ENCODE results near the gene TENT4B.

Gene TENT4B

DNA sequence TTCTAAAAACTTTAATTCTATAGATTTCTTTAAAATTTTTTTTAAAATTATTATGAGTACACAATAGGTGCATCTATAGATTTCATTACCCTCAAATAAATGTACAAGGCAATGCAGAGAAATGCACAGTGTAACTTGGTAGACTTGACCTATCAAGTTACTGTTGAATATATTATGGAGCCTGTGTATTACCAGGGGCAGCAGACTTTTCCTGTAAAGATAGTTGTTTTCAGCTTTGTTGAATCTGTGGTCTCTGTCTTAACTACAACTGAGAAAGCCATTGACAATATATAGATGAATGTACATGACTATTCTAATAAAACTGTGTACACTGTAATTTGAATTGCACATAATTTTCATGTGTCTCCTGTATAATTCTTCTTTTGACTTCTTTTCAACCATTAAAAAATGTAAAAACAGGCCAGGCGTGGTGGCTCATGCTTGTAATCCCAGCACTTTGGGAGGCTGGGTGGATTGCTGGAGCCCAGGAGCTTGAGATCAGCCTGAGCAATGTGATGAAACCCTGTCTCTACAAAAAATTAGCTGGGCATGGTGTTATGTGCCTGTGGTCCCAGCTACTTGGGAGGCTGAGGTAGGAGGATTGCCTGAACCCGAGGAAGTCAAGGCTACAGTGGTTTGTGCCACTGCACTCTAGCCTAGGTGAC, 39.4 kb downstream of the TENT4B start:
- no peaks in the 10 kb centered on the region for H3K4me1 ChIP-seq (ENCODE audit: control insufficient read depth, low read depth, low read length)
- H2BK120ac ChIP-seq (ENCODE audit: low read depth, low read length): no peak overlapping the region
- no peak overlapping the region for H3K4ac ChIP-seq (ENCODE audit: low read depth, low read length)
- no peak for DNase-seq
- no peak overlapping the region for H4K5ac ChIP-seq (ENCODE audit: low read length)
- no peak overlapping the region for H3K4me3 ChIP-seq (ENCODE audit: low read length)
- H3K79me1 ChIP-seq (ENCODE audit: low read length): peaks cover 3% of the 10 kb centered on the region
- H2AK5ac ChIP-seq (ENCODE audit: low read length): no peak overlapping the region
- H3K36me3 ChIP-seq (ENCODE audit: control insufficient read depth, insufficient read depth, low read length): no peaks in the 10 kb centered on the region
- H4K8ac ChIP-seq (ENCODE audit: low read depth, low read length): no peak overlapping the region
- H3K79me2 ChIP-seq (ENCODE audit: control insufficient read depth, insufficient read depth, low read length): no peaks in the 10 kb centered on the region
- H3K4me2 ChIP-seq (ENCODE audit: low read length): no peak overlapping the region
- H3K56ac ChIP-seq (ENCODE audit: low read length): no peak overlapping the region
- no CpG with 5 or more reads among the region's 2 CpGs for WGBS (ENCODE audit: extremely low coverage, insufficient coverage, low lambda C conversion rate)
- H3K18ac ChIP-seq (ENCODE audit: low read length): no peak overlapping the region
- H3K27ac ChIP-seq (ENCODE audit: low read depth, low read length): no peak overlapping the region
- no peak overlapping the region for H2BK15ac ChIP-seq (replicated peaks; ENCODE audit: low read depth)
- H3K9ac ChIP-seq (ENCODE audit: low read length): no peak overlapping the region
- no peaks in the 10 kb centered on the region for H3K27me3 ChIP-seq (ENCODE audit: insufficient read depth, low read length, poor library complexity)
- H2BK5ac ChIP-seq (ENCODE audit: low read length): no peak overlapping the region
- no peak overlapping the region for H3K23ac ChIP-seq (ENCODE audit: low read length)

DNA sequence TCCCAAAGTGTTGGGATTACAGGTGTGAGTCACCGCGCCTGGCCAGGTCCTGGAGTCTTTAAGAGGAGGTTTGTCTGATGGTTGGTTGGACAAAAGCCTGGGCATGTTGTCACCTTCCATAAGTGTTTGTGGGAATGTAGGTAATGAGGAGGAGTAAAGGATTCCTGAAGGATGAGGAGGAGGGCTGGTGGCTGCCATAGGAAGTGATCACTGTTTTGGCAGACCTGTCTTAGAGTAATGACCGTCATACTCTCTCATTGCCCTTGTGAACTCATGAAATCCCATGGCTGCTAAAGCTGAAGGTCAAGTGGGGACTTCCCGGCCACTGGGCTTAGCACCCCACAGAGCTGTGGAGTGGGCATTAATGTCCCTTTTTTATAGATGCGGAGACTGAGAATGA, 40.5 kb downstream of the TENT4B start:
- Histone ChIP-seq H3K79me1 (ENCODE audit: low read length) (peaks cover 3% of the 10 kb centered on the region), H4K5ac (ENCODE audit: low read length) (no peak overlapping the region), H3K36me3 (ENCODE audit: control insufficient read depth, insufficient read depth, low read length) (no peaks in the 10 kb centered on the region), H2BK5ac (ENCODE audit: low read length) (no peak overlapping the region), H4K8ac (ENCODE audit: low read depth, low read length) (no peak overlapping the region), H3K23ac (ENCODE audit: low read length) (no peak overlapping the region), H3K4me2 (ENCODE audit: low read length) (no peak overlapping the region), H3K4ac (ENCODE audit: low read depth, low read length) (no peak overlapping the region), H3K4me1 (ENCODE audit: control insufficient read depth, low read depth, low read length) (no peaks in the 10 kb centered on the region), H3K9ac (ENCODE audit: low read length) (no peak overlapping the region), H3K4me3 (ENCODE audit: low read length) (no peak overlapping the region), H2AK5ac (ENCODE audit: low read length) (no peak overlapping the region), H3K27ac (ENCODE audit: low read depth, low read length) (no peak overlapping the region), H3K56ac (ENCODE audit: low read length) (no peak overlapping the region), H2BK15ac (replicated peaks; ENCODE audit: low read depth) (no peak overlapping the region), H2BK120ac (ENCODE audit: low read depth, low read length) (peak overlapping the region; percentile 12), H3K79me2 (ENCODE audit: control insufficient read depth, insufficient read depth, low read length) (no peaks in the 10 kb centered on the region), H3K18ac (ENCODE audit: low read length) (no peak overlapping the region), H3K27me3 (ENCODE audit: insufficient read depth, low read length, poor library complexity) (no peaks in the 10 kb centered on the region)
- WGBS (ENCODE audit: extremely low coverage, insufficient coverage, low lambda C conversion rate): no CpG with 5 or more reads among the region's 5 CpGs
- DNase-seq: peak; percentile 8

- Histone ChIP-seq H3K56ac (ENCODE audit: low read length) (no peak overlapping the region), H3K23ac (ENCODE audit: low read length) (no peak overlapping the region), H3K4me1 (ENCODE audit: control insufficient read depth, low read depth, low read length) (no peaks in the 10 kb centered on the region), H3K79me2 (ENCODE audit: control insufficient read depth, insufficient read depth, low read length) (no peaks in the 10 kb centered on the region), H3K27ac (ENCODE audit: low read depth, low read length) (no peak overlapping the region), H3K27me3 (ENCODE audit: insufficient read depth, low read length, poor library complexity) (no peaks in the 10 kb centered on the region), H4K5ac (ENCODE audit: low read length) (no peak overlapping the region), H2AK5ac (ENCODE audit: low read length) (no peak overlapping the region), H3K79me1 (ENCODE audit: low read length) (peaks cover 2% of the 10 kb centered on the region), H3K9ac (ENCODE audit: low read length) (no peak overlapping the region), H2BK15ac (replicated peaks; ENCODE audit: low read depth) (no peak overlapping the region), H3K4me2 (ENCODE audit: low read length) (no peak overlapping the region), H3K18ac (ENCODE audit: low read length) (no peak overlapping the region), H3K36me3 (ENCODE audit: control insufficient read depth, insufficient read depth, low read length) (no peaks in the 10 kb centered on the region), H2BK120ac (ENCODE audit: low read depth, low read length) (no peak overlapping the region), H2BK5ac (ENCODE audit: low read length) (no peak overlapping the region), H4K8ac (ENCODE audit: low read depth, low read length) (no peak overlapping the region), H3K4ac (ENCODE audit: low read depth, low read length) (no peak overlapping the region), H3K4me3 (ENCODE audit: low read length) (no peak overlapping the region)
- WGBS (ENCODE audit: extremely low coverage, insufficient coverage, low lambda C conversion rate): no CpG with 5 or more reads among the region's 2 CpGs
- DNase-seq: no peak
Measured at GRCh38 chr16:50195276-50195675, 42.2 kb downstream of the TENT4B start.

- Histone ChIP-seq H3K4me2 (ENCODE audit: low read length) (no peak overlapping the region), H3K79me1 (ENCODE audit: low read length) (peaks cover 2% of the 10 kb centered on the region), H3K18ac (ENCODE audit: low read length) (no peak overlapping the region), H2BK15ac (replicated peaks; ENCODE audit: low read depth) (no peak overlapping the region), H3K4ac (ENCODE audit: low read depth, low read length) (no peak overlapping the region), H3K27me3 (ENCODE audit: insufficient read depth, low read length, poor library complexity) (no peaks in the 10 kb centered on the region), H3K36me3 (ENCODE audit: control insufficient read depth, insufficient read depth, low read length) (no peaks in the 10 kb centered on the region), H3K4me3 (ENCODE audit: low read length) (no peak overlapping the region), H3K4me1 (ENCODE audit: control insufficient read depth, low read depth, low read length) (no peaks in the 10 kb centered on the region), H3K23ac (ENCODE audit: low read length) (no peak overlapping the region), H3K27ac (ENCODE audit: low read depth, low read length) (no peak overlapping the region), H4K5ac (ENCODE audit: low read length) (no peak overlapping the region), H3K9ac (ENCODE audit: low read length) (no peak overlapping the region), H4K8ac (ENCODE audit: low read depth, low read length) (no peak overlapping the region), H2BK5ac (ENCODE audit: low read length) (no peak overlapping the region), H2BK120ac (ENCODE audit: low read depth, low read length) (no peak overlapping the region), H2AK5ac (ENCODE audit: low read length) (no peak overlapping the region), H3K56ac (ENCODE audit: low read length) (no peak overlapping the region), H3K79me2 (ENCODE audit: control insufficient read depth, insufficient read depth, low read length) (no peaks in the 10 kb centered on the region)
- no peak for DNase-seq
- no CpG with 5 or more reads among the region's 1 CpG for WGBS (ENCODE audit: extremely low coverage, insufficient coverage, low lambda C conversion rate)
Measured at GRCh38 chr16:50195756-50196155, 42.6 kb downstream of the TENT4B start.

- DNase-seq: no peak
- Histone ChIP-seq H3K23ac (ENCODE audit: low read length) (no peak overlapping the region), H3K4me2 (ENCODE audit: low read length) (no peak overlapping the region), H2BK5ac (ENCODE audit: low read length) (no peak overlapping the region), H2AK5ac (ENCODE audit: low read length) (no peak overlapping the region), H3K27ac (ENCODE audit: low read depth, low read length) (no peak overlapping the region), H3K4me1 (ENCODE audit: control insufficient read depth, low read depth, low read length) (no peaks in the 10 kb centered on the region), H3K79me2 (ENCODE audit: control insufficient read depth, insufficient read depth, low read length) (no peaks in the 10 kb centered on the region), H3K36me3 (ENCODE audit: control insufficient read depth, insufficient read depth, low read length) (no peaks in the 10 kb centered on the region), H3K18ac (ENCODE audit: low read length) (no peak overlapping the region), H3K27me3 (ENCODE audit: insufficient read depth, low read length, poor library complexity) (no peaks in the 10 kb centered on the region), H2BK15ac (replicated peaks; ENCODE audit: low read depth) (no peak overlapping the region), H3K9ac (ENCODE audit: low read length) (no peak overlapping the region), H3K79me1 (ENCODE audit: low read length) (peaks cover 2% of the 10 kb centered on the region), H3K4ac (ENCODE audit: low read depth, low read length) (no peak overlapping the region), H4K8ac (ENCODE audit: low read depth, low read length) (no peak overlapping the region), H3K4me3 (ENCODE audit: low read length) (no peak overlapping the region), H4K5ac (ENCODE audit: low read length) (no peak overlapping the region), H3K56ac (ENCODE audit: low read length) (no peak overlapping the region), H2BK120ac (ENCODE audit: low read depth, low read length) (no peak overlapping the region)
- no CpG with 5 or more reads among the region's 7 CpGs for WGBS (ENCODE audit: extremely low coverage, insufficient coverage, low lambda C conversion rate)
Measured at GRCh38 chr16:50197582-50197981, 44.5 kb downstream of the TENT4B start.

DNA sequence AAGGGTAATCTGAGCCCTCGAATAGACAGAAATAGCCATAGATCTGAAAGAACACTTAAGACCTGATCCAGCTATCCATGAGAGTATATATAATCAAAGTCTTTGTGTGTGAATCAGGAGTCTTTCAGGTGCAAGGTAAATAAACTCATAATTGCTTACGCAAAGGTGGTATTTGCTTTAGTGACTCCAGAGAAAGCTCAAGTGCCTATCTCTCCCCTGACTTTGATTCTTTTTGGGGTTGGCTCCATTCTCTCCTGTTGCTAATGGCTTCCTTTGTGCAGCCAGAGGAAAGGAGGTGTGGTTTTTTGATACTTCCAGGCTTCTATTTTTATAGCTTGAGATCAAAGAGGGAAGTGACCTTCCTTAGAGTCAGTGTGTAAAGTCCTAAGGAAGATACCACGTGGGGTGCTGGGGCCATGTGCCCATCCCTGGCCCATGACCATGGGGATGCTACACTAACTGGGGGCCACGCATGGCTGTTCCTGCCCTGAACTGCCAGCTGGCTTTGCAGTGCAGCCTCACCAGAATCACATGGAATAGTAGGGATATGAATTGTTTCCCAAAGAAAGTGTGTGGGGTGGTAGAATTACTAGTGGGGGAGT, 45.8 kb downstream of the TENT4B start:
- Histone ChIP-seq H3K27ac (ENCODE audit: low read depth, low read length) (no peak overlapping the region), H3K27me3 (ENCODE audit: insufficient read depth, low read length, poor library complexity) (no peaks in the 10 kb centered on the region), H3K4me3 (ENCODE audit: low read length) (no peak overlapping the region), H3K56ac (ENCODE audit: low read length) (no peak overlapping the region), H2BK120ac (ENCODE audit: low read depth, low read length) (no peak overlapping the region), H3K36me3 (ENCODE audit: control insufficient read depth, insufficient read depth, low read length) (no peaks in the 10 kb centered on the region), H3K79me2 (ENCODE audit: control insufficient read depth, insufficient read depth, low read length) (peaks cover 2% of the 10 kb centered on the region), H4K8ac (ENCODE audit: low read depth, low read length) (no peak overlapping the region), H2AK5ac (ENCODE audit: low read length) (no peak overlapping the region), H3K4ac (ENCODE audit: low read depth, low read length) (no peak overlapping the region), H3K9ac (ENCODE audit: low read length) (no peak overlapping the region), H4K5ac (ENCODE audit: low read length) (no peak overlapping the region), H3K23ac (ENCODE audit: low read length) (no peak overlapping the region), H2BK5ac (ENCODE audit: low read length) (no peak overlapping the region), H3K4me1 (ENCODE audit: control insufficient read depth, low read depth, low read length) (no peaks in the 10 kb centered on the region), H2BK15ac (replicated peaks; ENCODE audit: low read depth) (no peak overlapping the region), H3K4me2 (ENCODE audit: low read length) (no peak overlapping the region), H3K18ac (ENCODE audit: low read length) (no peak overlapping the region), H3K79me1 (ENCODE audit: low read length) (peaks cover 6% of the 10 kb centered on the region)
- WGBS (ENCODE audit: extremely low coverage, insufficient coverage, low lambda C conversion rate): no CpG with 5 or more reads among the region's 4 CpGs
- DNase-seq: no peak
